Left cardiac atrium (tissue), 4 donors: Measurements from ENCODE around the gene RBM47. TPM values are rescaled to one million over a fixed set of nuclear protein-coding genes. Genes with fewer than 3 reads are reported as not detected.
"Not testable (repeated sequence)": the region's sequence is repeated elsewhere in the genome, so short reads cannot be mapped to it uniquely, and the experiment has no call there.

Experiments
- ATAC-seq, 2 donors: fragments of 200-7000 bp; cut with Tn5 transposase; one replicate each; pipeline ENCODE4 v1.9.1; 2020; ENCODE audit warnings: mild to moderate bottlenecking in 2 of 2, moderate library complexity in 2 of 2
- DNase-seq: peaks from one replicate; pipeline ENCODE4 v3.0.0-alpha.2; 2020
- intact Hi-C, 2 donors: fragments of 100-400 bp; cut with DNase I; formaldehyde crosslinking; loops; one replicate each; pipeline versions ENCODE4 v1.14.1 to v1.15.1; 2022 to 2023
- total RNA-seq, 2 donors: library from RNA; stranded (reverse); fragmentation: NEBNext Ultra II Directional; extraction: Animal tissue kit (Norgen Biotek cat#: 25700); gene quantifications; one replicate each; pipeline ENCODE4 v1.2.1, GENCODE V29; 2021
- donor health status: DM: no; HTN: yes; CAD: no.
- donor health status: DM: no; HTN: yes; CAD: no; lungs with severe emphysema.
- donor health status: DM: yes; HTN: yes; CAD: no.
- donor health status: Dilated cardiomyopathy.

The RBM47 gene
- total RNA-seq, 2 donors from 2014 or later, result 9.6 to 10.8 TPM

GRCh38 chr4:40572692-40573310 is 56.9 kb downstream of the RBM47 start:
- intact Hi-C loops, result no loop called here
- DNase-seq (no peak), ATAC-seq (no peak)

- no peak for ATAC-seq
- no peak for DNase-seq
- intact Hi-C loops, result no loop called here
Observed at GRCh38 chr4:40571208-40571607, 58.5 kb downstream of the RBM47 start.

- ATAC-seq, result no peak
- DNase-seq, result no peak
- intact Hi-C loops, result no loop called here
Observed at GRCh38 chr4:40570348-40571077, 59.2 kb downstream of the RBM47 start.

- ATAC-seq, result no peak
- no peak for DNase-seq
- intact Hi-C loops, result no loop called here
Observed at GRCh38 chr4:40564815-40565483, 64.7 kb downstream of the RBM47 start.

GRCh38 chr4:40564004-40564403 is 65.7 kb downstream of the RBM47 start:
- DNase-seq (no peak), ATAC-seq (peak in 1 of 2 donors; percentile 67)
- intact Hi-C loops, result no loop called here

- ATAC-seq (peak in 1 of 2 donors; percentile 41), DNase-seq (no peak)
- intact Hi-C loops, result no loop called here
Observed at GRCh38 chr4:40563401-40563800, 66.3 kb downstream of the RBM47 start.

- intact Hi-C loops, result no loop called here
- DNase-seq, result no peak
- ATAC-seq, result no peak
Observed at GRCh38 chr4:40562681-40563080, 67.0 kb downstream of the RBM47 start.

- ATAC-seq, result no peak
- intact Hi-C loops, result no loop called here
- DNase-seq, result no peak
Observed at GRCh38 chr4:40562208-40562607, 67.5 kb downstream of the RBM47 start.

GRCh38 chr4:40561543-40562177 is 68.0 kb downstream of the RBM47 start:
- intact Hi-C loops, DNase-seq, ATAC-seq: not testable (repeated sequence)

GRCh38 chr4:40559585-40560465 is 69.8 kb downstream of the RBM47 start:
- DNase-seq (no peak), ATAC-seq (peak in 1 of 2 donors; percentile 51)

GRCh38 chr4:40557736-40558135 is 71.9 kb downstream of the RBM47 start:
- intact Hi-C loops, result no loop called here
- ATAC-seq (peak in 1 of 2 donors; percentile 43), DNase-seq (no peak)

More at GRCh38 chr4:40559585-40560465, 69.8 kb downstream of the RBM47 start:
- intact Hi-C loops, result no loop called here

- no peak for ATAC-seq
- no peak for DNase-seq
- intact Hi-C loops, result no loop called here
Observed at GRCh38 chr4:40555176-40555900, 74.3 kb downstream of the RBM47 start.

GRCh38 chr4:40554641-40555040 is 75.0 kb downstream of the RBM47 start:
- intact Hi-C loops, DNase-seq: not testable (repeated sequence)
- ATAC-seq, result peak in 1 of 2 donors; percentile 8

GRCh38 chr4:40553995-40554394 is 75.7 kb downstream of the RBM47 start:
- DNase-seq (peak; percentile 32), ATAC-seq (peak; percentile 55 to 63)
- intact Hi-C loops, result no loop called here

GRCh38 chr4:40552536-40552935 is 77.1 kb downstream of the RBM47 start:
- DNase-seq (no peak), ATAC-seq (no peak)
- intact Hi-C loops, result no loop called here

- intact Hi-C loops, ATAC-seq, DNase-seq: not testable (repeated sequence)
Observed at GRCh38 chr4:40551568-40552136, 78.0 kb downstream of the RBM47 start.

- DNase-seq, result no peak
- intact Hi-C loops, result no loop called here
- ATAC-seq, result peak; percentile 53 to 60
Observed at GRCh38 chr4:40550948-40551462, 78.7 kb downstream of the RBM47 start.

- intact Hi-C loops, result no loop called here
- DNase-seq, result no peak
- ATAC-seq, result no peak
Observed at GRCh38 chr4:40550196-40550595, 79.5 kb downstream of the RBM47 start.
